GM18520 (cell line): ENCODE measurements around the gene GFPT2.

Experiments
- ATAC-seq: cut with Tn5 transposase; IDR thresholded peaks from one replicate; pipeline ENCODE4 v1.9.1; 2021; ENCODE audit not compliant: unreplicated experiment

Gene GFPT2

GRCh38 chr5:180287868-180288267 is 65.3 kb downstream of the GFPT2 start:
- no peak for ATAC-seq

- ATAC-seq = no peak
Measured at GRCh38 chr5:180287404-180287803, 65.7 kb downstream of the GFPT2 start.

- ATAC-seq = no peak
Measured at GRCh38 chr5:180284149-180284548, 69.0 kb downstream of the GFPT2 start.

GRCh38 chr5:180283026-180283615 is 70.0 kb downstream of the GFPT2 start:
- ATAC-seq = no peak

GRCh38 chr5:180282281-180282680 is 70.9 kb downstream of the GFPT2 start:
- ATAC-seq = no peak

GRCh38 chr5:180281706-180282105 is 71.4 kb downstream of the GFPT2 start:
- ATAC-seq = no peak

- ATAC-seq = no peak
Measured at GRCh38 chr5:180274695-180275094, 78.4 kb downstream of the GFPT2 start.

- ATAC-seq = no peak
Measured at GRCh38 chr5:180271221-180271620, 81.9 kb downstream of the GFPT2 start.

- ATAC-seq = no peak
Measured at GRCh38 chr5:180259260-180259611, 93.9 kb downstream of the GFPT2 start.

- no peak for ATAC-seq
Measured at GRCh38 chr5:180253036-180253824, 99.9 kb downstream of the GFPT2 start.

- no peak for ATAC-seq
Measured at GRCh38 chr5:180251887-180252286, 101.2 kb downstream of the GFPT2 start.

GRCh38 chr5:180251141-180251540 is 102.0 kb downstream of the GFPT2 start:
- no peak for ATAC-seq
